Measurements from ENCODE around the gene NET1. TPM values are rescaled to one million over a fixed set of nuclear protein-coding genes. Genes with fewer than 3 reads are reported as not detected.
A peak's percentile ranks its signal among the peaks of the same experiment; 100 is the strongest.

NET1 gene
- total and polyA plus RNA-seq, 2 experiments from 2014 or later: 36.5 to 42.9 TPM

DNA sequence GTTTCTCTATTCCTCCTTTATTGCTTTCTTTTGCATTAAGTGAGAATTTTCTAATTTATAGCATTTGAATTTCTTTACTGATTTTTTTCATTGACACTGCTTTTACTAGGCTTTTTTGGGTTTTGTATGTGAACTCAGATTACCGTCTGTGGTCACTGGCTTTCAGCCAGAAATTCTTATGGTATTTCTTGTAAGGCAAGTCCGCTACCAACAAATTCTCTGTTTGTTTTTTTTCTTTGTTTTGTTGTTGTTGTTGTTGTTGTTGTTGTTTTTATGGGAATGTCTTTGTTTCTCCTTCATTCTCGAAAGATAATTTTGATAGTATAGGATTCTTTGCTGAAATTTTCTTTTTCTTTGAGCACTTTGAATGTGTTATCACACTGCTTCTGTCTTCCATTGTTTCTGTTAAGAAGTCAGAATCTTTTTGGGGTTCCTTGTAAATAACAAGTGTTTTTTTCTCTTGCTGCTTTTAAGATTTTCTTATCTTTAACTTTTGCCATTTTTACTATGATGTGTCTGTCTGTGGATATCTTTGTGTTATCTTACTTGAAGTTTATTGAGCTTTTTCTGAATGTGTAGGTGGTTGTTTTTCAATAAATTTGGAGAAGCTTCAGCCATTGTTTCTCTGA, 7.2 kb downstream of the NET1 start:
- Histone ChIP-seq H3K4me2 (ENCODE audit: unreplicated experiment) (no peak overlapping the region), H2AFZ (no peak overlapping the region), H3K9ac (no peak overlapping the region), H3K36me3 (ENCODE audit: low read depth) (no peaks in the 10 kb centered on the region), H3K27me3 (replicated peaks; ENCODE audit: insufficient read depth) (no peaks in the 10 kb centered on the region), H3F3A (ENCODE audit: insufficient read depth) (0 out of 2 replicates have a peak, but pooled peaks cover 6% of the 10 kb centered on the region), H3K9me2 (ENCODE audit: insufficient read depth) (no peaks in the 10 kb centered on the region), H3K79me2 (ENCODE audit: insufficient read depth) (peaks cover 100% of the 10 kb centered on the region), H3K4me3 (no peak overlapping the region), H3K9me3 (ENCODE audit: low read depth) (no peaks in the 10 kb centered on the region), H3K4me1 (ENCODE audit: insufficient read depth) (peaks cover 12% of the 10 kb centered on the region), H4K20me1 (ENCODE audit: insufficient read depth) (no peaks in the 10 kb centered on the region), H3K27ac (no peak overlapping the region)
- TF ChIP-seq EZH2phosphoT487 (IDR thresholded peaks at IDR 0.05; ENCODE audit: insufficient read depth, low read depth) (no peak), EZH2 (IDR thresholded peaks at IDR 0.05; ENCODE audit: insufficient read depth, poor library complexity, severe bottlenecking) (no peak)
- WGBS, 2 experiments (ENCODE audit: low coverage in 1 of 2, low lambda C conversion rate in 2 of 2, missing lambda C conversion rate in 2 of 2): 96% methylated on average over 3 of the region's 3 CpGs
- in situ Hi-C loops (cut with MboI): no loop called here
- no peak for DNase-seq

- peak; percentile 46 for DNase-seq
- TF ChIP-seq EZH2 (IDR thresholded peaks at IDR 0.05; ENCODE audit: insufficient read depth, poor library complexity, severe bottlenecking) (no peak), EZH2phosphoT487 (IDR thresholded peaks at IDR 0.05; ENCODE audit: insufficient read depth, low read depth) (no peak)
- no peaks in the 10 kb centered on the region for H3K9me3 ChIP-seq (ENCODE audit: low read depth)
- peak overlapping the region; percentile 72 for H2AFZ ChIP-seq
- WGBS, 2 experiments (ENCODE audit: low coverage in 1 of 2, low lambda C conversion rate in 2 of 2, missing lambda C conversion rate in 2 of 2): 8 to 21% methylated on average over 2 of the region's 2 CpGs
- peak overlapping the region; percentile 72 for H3K4me2 ChIP-seq (ENCODE audit: unreplicated experiment)
- no peaks in the 10 kb centered on the region for H3K9me2 ChIP-seq (ENCODE audit: insufficient read depth)
- H3F3A ChIP-seq (ENCODE audit: insufficient read depth): 0 out of 2 replicates have a peak, but pooled peaks cover 6% of the 10 kb centered on the region
- H3K27ac ChIP-seq: peak overlapping the region; percentile 18; the same call in 1 of the 2 replicates
- peak overlapping the region; percentile 40 for H3K9ac ChIP-seq
- no peaks in the 10 kb centered on the region for H4K20me1 ChIP-seq (ENCODE audit: insufficient read depth)
- no peaks in the 10 kb centered on the region for H3K36me3 ChIP-seq (ENCODE audit: low read depth)
- H3K27me3 ChIP-seq (replicated peaks; ENCODE audit: insufficient read depth): no peaks in the 10 kb centered on the region
- peaks cover 12% of the 10 kb centered on the region for H3K4me1 ChIP-seq (ENCODE audit: insufficient read depth)
- H3K4me3 ChIP-seq: peak overlapping the region; percentile 41; the same call in 1 of the 2 replicates
- peaks cover 80% of the 10 kb centered on the region for H3K79me2 ChIP-seq (ENCODE audit: insufficient read depth)
- in situ Hi-C loops (cut with MboI): no loop called here
These were observed 11.4 kb downstream of the NET1 start for GRCh38 chr10:5423771-5424170.

DNA sequence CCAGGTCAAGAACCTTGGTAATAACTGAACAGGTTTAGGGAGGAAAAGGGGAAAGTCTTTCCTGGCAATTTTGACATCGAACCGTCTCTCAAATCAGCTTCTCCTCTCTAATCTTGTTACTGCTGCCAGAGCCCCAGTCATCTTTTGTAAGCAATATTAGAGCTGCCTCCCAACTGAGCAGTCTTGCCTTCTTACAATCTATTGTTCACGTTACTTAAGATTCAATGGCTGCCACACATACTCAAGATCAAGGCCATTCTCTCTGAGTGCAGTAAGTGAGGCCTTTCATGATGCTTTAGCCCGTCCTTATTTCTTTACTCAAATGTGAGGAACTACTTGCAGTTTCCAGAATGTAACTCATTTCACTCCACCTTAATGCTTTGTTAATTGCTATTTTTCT, 12.4 kb downstream of the NET1 start:
- Histone ChIP-seq H3K9ac (no peak overlapping the region), H3K4me1 (ENCODE audit: insufficient read depth) (peaks cover 12% of the 10 kb centered on the region), H3K4me3 (no peak overlapping the region), H3K9me3 (ENCODE audit: low read depth) (no peaks in the 10 kb centered on the region), H3K27me3 (replicated peaks; ENCODE audit: insufficient read depth) (no peaks in the 10 kb centered on the region), H4K20me1 (ENCODE audit: insufficient read depth) (no peaks in the 10 kb centered on the region), H3K36me3 (ENCODE audit: low read depth) (no peaks in the 10 kb centered on the region), H3K27ac (no peak overlapping the region), H3K79me2 (ENCODE audit: insufficient read depth) (peaks cover 70% of the 10 kb centered on the region), H3K4me2 (ENCODE audit: unreplicated experiment) (no peak overlapping the region), H3F3A (ENCODE audit: insufficient read depth) (0 out of 2 replicates have a peak, but pooled peaks cover 6% of the 10 kb centered on the region), H2AFZ (no peak overlapping the region; the same call in 1 of the 2 replicates), H3K9me2 (ENCODE audit: insufficient read depth) (no peaks in the 10 kb centered on the region)
- in situ Hi-C loops (cut with MboI): no loop called here
- no peak for TF ChIP-seq EZH2 (IDR thresholded peaks at IDR 0.05; ENCODE audit: insufficient read depth, poor library complexity, severe bottlenecking)
- TF ChIP-seq EZH2phosphoT487 (IDR thresholded peaks at IDR 0.05; ENCODE audit: insufficient read depth, low read depth): no peak
- no peak for DNase-seq
- WGBS, 2 experiments (ENCODE audit: low coverage in 1 of 2, low lambda C conversion rate in 2 of 2, missing lambda C conversion rate in 2 of 2): 73 to 74% methylated on average over 4 of the region's 4 CpGs

DNA sequence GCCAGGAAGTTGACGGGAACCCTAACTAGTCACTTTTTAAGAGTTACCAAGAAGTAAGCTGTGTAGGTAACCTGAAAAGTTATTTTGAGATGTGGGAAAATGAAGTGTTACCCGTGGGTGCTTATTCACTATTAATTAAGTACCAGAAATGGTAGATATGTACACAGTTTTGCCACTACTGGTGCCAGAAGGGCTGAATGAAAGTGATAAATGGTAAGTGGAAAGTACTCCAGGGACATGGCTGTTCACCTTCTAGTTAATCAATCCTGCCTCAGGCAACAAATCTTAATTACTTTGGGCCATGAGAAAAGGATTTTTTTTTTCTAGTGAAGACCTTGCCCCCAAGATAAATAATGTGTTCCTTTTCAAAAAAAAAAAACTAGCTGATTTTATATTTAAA, 15.8 kb downstream of the NET1 start:
- Histone ChIP-seq H3K36me3 (ENCODE audit: low read depth) (no peaks in the 10 kb centered on the region), H3K27ac (no peak overlapping the region), H2AFZ (peak overlapping the region; percentile 18; the same call in 1 of the 2 replicates), H3K79me2 (ENCODE audit: insufficient read depth) (peaks cover 36% of the 10 kb centered on the region), H4K20me1 (ENCODE audit: insufficient read depth) (no peaks in the 10 kb centered on the region), H3F3A (ENCODE audit: insufficient read depth) (0 out of 2 replicates have a peak, but pooled peaks cover 6% of the 10 kb centered on the region), H3K9me3 (ENCODE audit: low read depth) (no peaks in the 10 kb centered on the region), H3K4me3 (no peak overlapping the region), H3K4me1 (ENCODE audit: insufficient read depth) (peaks cover 12% of the 10 kb centered on the region), H3K27me3 (replicated peaks; ENCODE audit: insufficient read depth) (no peaks in the 10 kb centered on the region), H3K9ac (no peak overlapping the region), H3K9me2 (ENCODE audit: insufficient read depth) (no peaks in the 10 kb centered on the region), H3K4me2 (ENCODE audit: unreplicated experiment) (no peak overlapping the region)
- in situ Hi-C loops (cut with MboI): no loop called here
- no peak for TF ChIP-seq EZH2 (IDR thresholded peaks at IDR 0.05; ENCODE audit: insufficient read depth, poor library complexity, severe bottlenecking)
- TF ChIP-seq EZH2phosphoT487 (IDR thresholded peaks at IDR 0.05; ENCODE audit: insufficient read depth, low read depth): no peak
- no peak for DNase-seq
- WGBS, 2 experiments (ENCODE audit: low coverage in 1 of 2, low lambda C conversion rate in 2 of 2, missing lambda C conversion rate in 2 of 2): 88 to 98% methylated on average over 2 of the region's 2 CpGs

Measured in GM23248 (cell line).